K562 (cell line): ENCODE measurements around the gene UBAP2. TPM values are rescaled to one million over a fixed set of nuclear protein-coding genes. Genes with fewer than 3 reads are reported as not detected.

Source experiments
- FUS ChIP-seq: fragments of 200-400 bp; formaldehyde crosslinking; optimal IDR thresholded peaks from 2 replicates; pipeline ENCODE3; 2017; ENCODE audit warnings: low read depth, low read length
- LEF1 ChIP-seq: fragments of 450-650 bp; IDR thresholded peaks from 2 replicates; pipeline ENCODE4 v1.6.1; 2016; ENCODE audit warnings: mild to moderate bottlenecking
- NR4A1 ChIP-seq, 2 experiments: fragments of 250-450 bp in 1 of 2; fragments of 450-650 bp in 1 of 2; sonication (Bioruptor Pico) in 1 of 2; IDR thresholded peaks; 2 replicates each; pipeline versions ENCODE4 v1.4.0 to v1.6.1; 2016 to 2020; ENCODE audit warnings: mild to moderate bottlenecking in 2 of 2, missing compliant biosample characterization in 1 of 2, missing genetic modification characterization in 1 of 2, moderate library complexity in 1 of 2
- RBBP5 ChIP-seq: fragments of 200-600 bp; sonication (generic); IDR thresholded peaks from 2 replicates; pipeline ENCODE4 v1.6.1; 2012; ENCODE audit warnings: borderline replicate concordance, mild to moderate bottlenecking, low read length, control low read depth, inconsistent platforms; ENCODE audit not compliant: insufficient read depth, poor library complexity, severe bottlenecking
- RBM17 ChIP-seq: fragments of 200-400 bp; formaldehyde crosslinking; IDR thresholded peaks from 2 replicates; pipeline ENCODE4 v1.6.1; 2017; ENCODE audit warnings: low read depth, mild to moderate bottlenecking, low read length, borderline replicate concordance
- RUNX1 ChIP-seq: sonication (generic); IDR thresholded peaks from 2 replicates; pipeline ENCODE4 v1.6.1; 2016; ENCODE audit warnings: antibody characterized with exemption, low read depth
- TRIM28 ChIP-seq: fragments of 450-650 bp; IDR thresholded peaks from 2 replicates; pipeline ENCODE4 v1.6.1; 2017
- polyA plus RNA-seq, 8 experiments: library from polyadenylated mRNA; depleted of rRNA in 4 of 8; stranded (reverse) in 5 of 8; unstranded in 3 of 8; fragments of >200 nt; fragmentation: Nextera tagmentation in 2 of 8; fragmentation: Illumina TruSeq in 1 of 8; extraction: Ambion mirVana in 2 of 8; extraction: Trizol in 1 of 8; gene quantifications; 2 replicates each; pipeline versions ENCODE4 v1.2.1 to v1.2.3, GENCODE V29; 2011 to 2014; ENCODE audit warnings: inconsistent platforms in 1 of 8, missing spikeins in 1 of 8
- total RNA-seq, 7 experiments: library from RNA; depleted of rRNA in 6 of 7; stranded (reverse); fragments of >200 nt in 6 of 7; fragmentation: Illumina TruSeq in 2 of 7; extraction: Trizol in 2 of 7; gene quantifications; 2 replicates each; pipeline versions ENCODE4 v1.2.1 to v1.2.3, GENCODE V29; 2011 to 2021; ENCODE audit warnings: low replicate concordance in 1 of 7
- TF ChIP-seq, protein P1 (sequence below): fragments of 450-650 bp; IDR thresholded peaks from 2 replicates; pipeline ENCODE4 v1.6.1; 2016; ENCODE audit warnings: low read depth

The UBAP2 gene
- total and polyA plus RNA-seq, 9 of the 15 experiments (the other 6 are each of a cell fraction or from before 2014, with no cell fraction given) = 8.7 to 47.9 (median 18.7) TPM

DNA sequence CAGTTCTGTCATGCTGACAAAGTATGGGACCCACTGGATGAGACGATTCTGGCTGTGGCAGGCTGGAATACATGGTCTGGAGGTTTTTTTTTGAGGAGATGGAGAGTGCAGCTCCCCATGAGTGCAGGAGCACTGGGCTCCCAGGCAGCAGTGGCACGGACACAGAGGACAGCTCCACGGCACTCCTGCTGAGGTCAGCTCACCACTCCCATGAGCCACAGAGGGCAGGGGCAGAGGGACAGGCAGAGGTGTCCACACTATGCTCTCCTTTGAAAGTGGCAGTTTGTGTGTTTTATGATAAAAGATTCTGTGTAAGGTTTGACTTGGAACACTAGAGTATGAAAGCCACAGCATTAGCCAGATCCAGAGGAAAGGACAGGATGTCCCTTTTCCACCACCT is 117.4 kb downstream of the UBAP2 start (continued):
- TF ChIP-seq, protein P1, sequence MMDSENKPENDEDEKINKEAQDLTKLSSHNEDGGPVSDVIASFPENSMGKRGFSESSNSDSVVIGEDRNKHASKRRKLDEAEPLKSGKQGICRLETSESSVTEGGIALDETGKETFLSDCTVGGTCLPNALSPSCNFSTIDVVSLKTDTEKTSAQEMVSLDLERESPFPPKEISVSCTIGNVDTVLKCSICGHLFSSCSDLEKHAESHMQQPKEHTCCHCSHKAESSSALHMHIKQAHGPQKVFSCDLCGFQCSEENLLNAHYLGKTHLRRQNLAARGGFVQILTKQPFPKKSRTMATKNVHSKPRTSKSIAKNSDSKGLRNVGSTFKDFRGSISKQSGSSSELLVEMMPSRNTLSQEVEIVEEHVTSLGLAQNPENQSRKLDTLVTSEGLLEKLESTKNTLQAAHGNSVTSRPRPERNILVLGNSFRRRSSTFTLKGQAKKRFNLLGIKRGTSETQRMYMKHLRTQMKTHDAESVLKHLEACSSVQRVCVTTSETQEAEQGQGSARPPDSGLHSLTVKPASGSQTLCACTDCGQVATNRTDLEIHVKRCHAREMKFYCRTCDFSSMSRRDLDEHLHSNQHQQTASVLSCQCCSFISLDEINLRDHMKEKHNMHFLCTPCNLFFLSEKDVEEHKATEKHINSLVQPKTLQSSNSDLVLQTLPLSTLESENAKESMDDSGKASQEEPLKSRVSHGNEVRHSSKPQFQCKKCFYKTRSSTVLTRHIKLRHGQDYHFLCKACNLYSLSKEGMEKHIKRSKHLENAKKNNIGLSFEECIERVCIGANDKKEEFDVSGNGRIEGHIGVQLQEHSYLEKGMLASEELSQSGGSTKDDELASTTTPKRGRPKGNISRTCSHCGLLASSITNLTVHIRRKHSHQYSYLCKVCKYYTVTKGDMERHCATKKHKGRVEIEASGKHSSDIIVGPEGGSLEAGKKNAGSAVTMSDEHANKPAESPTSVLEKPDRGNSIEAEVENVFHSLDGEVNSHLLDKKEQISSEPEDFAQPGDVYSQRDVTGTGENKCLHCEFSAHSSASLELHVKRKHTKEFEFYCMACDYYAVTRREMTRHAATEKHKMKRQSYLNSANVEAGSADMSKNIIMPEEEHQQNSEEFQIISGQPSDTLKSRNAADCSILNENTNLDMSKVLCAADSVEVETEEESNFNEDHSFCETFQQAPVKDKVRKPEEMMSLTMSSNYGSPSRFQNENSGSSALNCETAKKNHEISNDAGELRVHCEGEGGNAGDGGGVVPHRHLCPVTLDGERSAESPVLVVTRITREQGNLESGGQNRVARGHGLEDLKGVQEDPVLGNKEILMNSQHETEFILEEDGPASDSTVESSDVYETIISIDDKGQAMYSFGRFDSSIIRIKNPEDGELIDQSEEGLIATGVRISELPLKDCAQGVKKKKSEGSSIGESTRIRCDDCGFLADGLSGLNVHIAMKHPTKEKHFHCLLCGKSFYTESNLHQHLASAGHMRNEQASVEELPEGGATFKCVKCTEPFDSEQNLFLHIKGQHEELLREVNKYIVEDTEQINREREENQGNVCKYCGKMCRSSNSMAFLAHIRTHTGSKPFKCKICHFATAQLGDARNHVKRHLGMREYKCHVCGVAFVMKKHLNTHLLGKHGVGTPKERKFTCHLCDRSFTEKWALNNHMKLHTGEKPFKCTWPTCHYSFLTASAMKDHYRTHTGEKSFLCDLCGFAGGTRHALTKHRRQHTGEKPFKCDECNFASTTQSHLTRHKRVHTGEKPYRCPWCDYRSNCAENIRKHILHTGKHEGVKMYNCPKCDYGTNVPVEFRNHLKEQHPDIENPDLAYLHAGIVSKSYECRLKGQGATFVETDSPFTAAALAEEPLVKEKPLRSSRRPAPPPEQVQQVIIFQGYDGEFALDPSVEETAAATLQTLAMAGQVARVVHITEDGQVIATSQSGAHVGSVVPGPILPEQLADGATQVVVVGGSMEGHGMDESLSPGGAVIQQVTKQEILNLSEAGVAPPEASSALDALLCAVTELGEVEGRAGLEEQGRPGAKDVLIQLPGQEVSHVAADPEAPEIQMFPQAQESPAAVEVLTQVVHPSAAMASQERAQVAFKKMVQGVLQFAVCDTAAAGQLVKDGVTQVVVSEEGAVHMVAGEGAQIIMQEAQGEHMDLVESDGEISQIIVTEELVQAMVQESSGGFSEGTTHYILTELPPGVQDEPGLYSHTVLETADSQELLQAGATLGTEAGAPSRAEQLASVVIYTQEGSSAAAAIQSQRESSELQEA = no peak
- TF ChIP-seq TRIM28 (no peak), RBBP5 (no peak), NR4A1 (CRISPR knock-in tag; IDR thresholded peaks at IDR 0.05) (no peak), NR4A1 (tag; IDR thresholded peaks at IDR 0.05) (no peak), FUS (no peak), RBM17 (no peak), LEF1 (no peak), RUNX1 (no peak)
